ENCODE measurements around the gene RRP8. TPM values are rescaled to one million over a fixed set of nuclear protein-coding genes. Genes with fewer than 3 reads are reported as not detected.
A peak's percentile ranks its signal among the peaks of the same experiment; 100 is the strongest.

RRP8 gene
- polyA plus RNA-seq, result 10 to 100 TPM; 17.6 to 25.7 (median 18.3) TPM

GRCh38 chr11:6603287-6604080 is at the start of gene RRP8, which contains the start of gene ILK:
Gene RRP8 (minus strand): TSS chr11:6603616. CDS start chr11:6603502, 114 bp downstream.
Gene ILK (plus strand): TSS chr11:6603774. CDS start chr11:6604272, 498 bp downstream.
- peaks cover 5 to 23% (median 6%) of the 10 kb centered on the region in 3 donors for H3K36me3 Mint-ChIP-seq
- no peaks in the 10 kb centered on the region for H3K27me3 Mint-ChIP-seq (ENCODE audit: low read depth in 3 of 3)
- H3K9me3 Mint-ChIP-seq, result no peaks in the 10 kb centered on the region
- DNase-seq, result peak; percentile 89 to 91 (median 90)
- H3K4me3 Mint-ChIP-seq, result no peak within 1 kb of the TSS
- peaks cover 2 to 13% of the 10 kb centered on the region in 2 donors for H3K4me1 Mint-ChIP-seq
- H3K27ac Mint-ChIP-seq, result no peak within 1 kb of the TSS

- no peak overlapping the region for H3K4me3 Mint-ChIP-seq
- H3K27ac Mint-ChIP-seq, result no peak overlapping the region
- H3K4me1 Mint-ChIP-seq, result peaks cover 0 to 3% of the 10 kb centered on the region in 2 donors
- no peak for DNase-seq
- H3K9me3 Mint-ChIP-seq, result no peaks in the 10 kb centered on the region
- H3K36me3 Mint-ChIP-seq, result no peaks in the 10 kb centered on the region
- H3K27me3 Mint-ChIP-seq (ENCODE audit: low read depth in 3 of 3), result peaks cover 0 to 2% (median 2%) of the 10 kb centered on the region in 3 donors
Observed at GRCh38 chr11:6653097-6653496, 49.7 kb upstream of the RRP8 start.

- Mint-ChIP-seq H3K27me3 (ENCODE audit: low read depth in 3 of 3) (peaks cover 0 to 2% (median 2%) of the 10 kb centered on the region in 3 donors), H3K36me3 (no peaks in the 10 kb centered on the region), H3K4me1 (peaks cover 0 to 3% of the 10 kb centered on the region in 2 donors), H3K27ac (no peak overlapping the region), H3K9me3 (no peaks in the 10 kb centered on the region), H3K4me3 (no peak overlapping the region)
- DNase-seq, result no peak
Observed at GRCh38 chr11:6652182-6652581, 48.8 kb upstream of the RRP8 start.

- Mint-ChIP-seq H3K27ac (no peak overlapping the region), H3K27me3 (ENCODE audit: low read depth in 3 of 3) (no peaks in the 10 kb centered on the region), H3K4me1 (peaks cover 0 to 1% of the 10 kb centered on the region in 2 donors), H3K36me3 (no peaks in the 10 kb centered on the region), H3K9me3 (no peaks in the 10 kb centered on the region), H3K4me3 (no peak overlapping the region)
- DNase-seq, result no peak
Observed at GRCh38 chr11:6650980-6651379, 47.6 kb upstream of the RRP8 start.

- H3K9me3 Mint-ChIP-seq, result no peaks in the 10 kb centered on the region
- no peaks in the 10 kb centered on the region for H3K36me3 Mint-ChIP-seq
- no peak overlapping the region for H3K27ac Mint-ChIP-seq
- no peak overlapping the region for H3K4me3 Mint-ChIP-seq
- no peaks in the 10 kb centered on the region for H3K4me1 Mint-ChIP-seq
- DNase-seq, result no peak
- no peaks in the 10 kb centered on the region for H3K27me3 Mint-ChIP-seq (ENCODE audit: low read depth in 3 of 3)
Observed at GRCh38 chr11:6650104-6650503, 46.7 kb upstream of the RRP8 start.

- H3K9me3 Mint-ChIP-seq, result no peaks in the 10 kb centered on the region
- H3K4me1 Mint-ChIP-seq, result no peaks in the 10 kb centered on the region
- no peaks in the 10 kb centered on the region for H3K36me3 Mint-ChIP-seq
Observed at GRCh38 chr11:6648501-6648900, 45.1 kb upstream of the RRP8 start.

GRCh38 chr11:6647836-6648235 is 44.4 kb upstream of the RRP8 start:
- H3K4me3 Mint-ChIP-seq, result no peak overlapping the region
- no peaks in the 10 kb centered on the region for H3K27me3 Mint-ChIP-seq (ENCODE audit: low read depth in 3 of 3)
- no peaks in the 10 kb centered on the region for H3K9me3 Mint-ChIP-seq

More at GRCh38 chr11:6648501-6648900, 45.1 kb upstream of the RRP8 start:
- Mint-ChIP-seq H3K4me3 (no peak overlapping the region), H3K27me3 (ENCODE audit: low read depth in 3 of 3) (no peaks in the 10 kb centered on the region), H3K27ac (no peak overlapping the region)
- no peak for DNase-seq

GRCh38 chr11:6646918-6647679 is 43.7 kb upstream of the RRP8 start:
- no peaks in the 10 kb centered on the region for H3K4me1 Mint-ChIP-seq
- no peaks in the 10 kb centered on the region for H3K9me3 Mint-ChIP-seq
- no peaks in the 10 kb centered on the region for H3K27me3 Mint-ChIP-seq (ENCODE audit: low read depth in 3 of 3)
- H3K27ac Mint-ChIP-seq, result no peak overlapping the region
- no peaks in the 10 kb centered on the region for H3K36me3 Mint-ChIP-seq
- DNase-seq, result peak; percentile 15 to 25 (median 16)
- no peak overlapping the region for H3K4me3 Mint-ChIP-seq

More at GRCh38 chr11:6647836-6648235, 44.4 kb upstream of the RRP8 start:
- no peak overlapping the region for H3K27ac Mint-ChIP-seq
- H3K36me3 Mint-ChIP-seq, result no peaks in the 10 kb centered on the region
- H3K4me1 Mint-ChIP-seq, result no peaks in the 10 kb centered on the region
- no peak for DNase-seq

- DNase-seq, result peak in 1 of 3 donors; percentile 15
- H3K27me3 Mint-ChIP-seq (ENCODE audit: low read depth in 3 of 3), result no peaks in the 10 kb centered on the region
- no peak overlapping the region for H3K27ac Mint-ChIP-seq
- H3K36me3 Mint-ChIP-seq, result no peaks in the 10 kb centered on the region
- no peaks in the 10 kb centered on the region for H3K4me1 Mint-ChIP-seq
- H3K4me3 Mint-ChIP-seq, result no peak overlapping the region
- H3K9me3 Mint-ChIP-seq, result no peaks in the 10 kb centered on the region
Observed at GRCh38 chr11:6646576-6646917, 43.1 kb upstream of the RRP8 start.

- Mint-ChIP-seq H3K4me1 (no peaks in the 10 kb centered on the region), H3K4me3 (no peak overlapping the region), H3K27me3 (ENCODE audit: low read depth in 3 of 3) (no peaks in the 10 kb centered on the region), H3K27ac (no peak overlapping the region), H3K36me3 (no peaks in the 10 kb centered on the region), H3K9me3 (no peaks in the 10 kb centered on the region)
- DNase-seq, result peak; percentile 29 to 33 (median 32)
Observed at GRCh38 chr11:6646071-6646470, 42.7 kb upstream of the RRP8 start.

- Mint-ChIP-seq H3K27me3 (ENCODE audit: low read depth in 3 of 3) (peaks cover 0 to 3% (median 0%) of the 10 kb centered on the region in 3 donors), H3K4me3 (no peak overlapping the region), H3K9me3 (no peaks in the 10 kb centered on the region), H3K27ac (no peak overlapping the region), H3K4me1 (no peaks in the 10 kb centered on the region), H3K36me3 (no peaks in the 10 kb centered on the region)
- no peak for DNase-seq
Observed at GRCh38 chr11:6642957-6643356, 39.5 kb upstream of the RRP8 start.

- no peak for DNase-seq
- Mint-ChIP-seq H3K36me3 (no peaks in the 10 kb centered on the region), H3K4me1 (no peaks in the 10 kb centered on the region), H3K27me3 (ENCODE audit: low read depth in 3 of 3) (peaks cover 0 to 3% (median 0%) of the 10 kb centered on the region in 3 donors), H3K4me3 (no peak overlapping the region), H3K9me3 (no peaks in the 10 kb centered on the region), H3K27ac (no peak overlapping the region)
Observed at GRCh38 chr11:6640985-6641701, 37.7 kb upstream of the RRP8 start.

- Mint-ChIP-seq H3K27ac (no peak overlapping the region), H3K27me3 (ENCODE audit: low read depth in 3 of 3) (peaks cover 0 to 3% (median 0%) of the 10 kb centered on the region in 3 donors), H3K9me3 (no peaks in the 10 kb centered on the region), H3K36me3 (no peaks in the 10 kb centered on the region), H3K4me3 (no peak overlapping the region), H3K4me1 (no peaks in the 10 kb centered on the region)
- DNase-seq, result no peak
Observed at GRCh38 chr11:6640036-6640984, 36.9 kb upstream of the RRP8 start.

All from immature natural killer cell (primary cell).